Trophoblast cell (in vitro differentiated cells and primary cell): Measurements from ENCODE around the gene MICALL2.

Source experiments
- DNase-seq, 2 donors: peaks; one replicate each; pipeline ENCODE4 v3.0.0-alpha.2; 2016
- H2AFZ ChIP-seq: 2 replicates; pipeline ENCODE4 v1.6.1; 2013; ENCODE audit warnings: low read length, moderate library complexity, mild to moderate bottlenecking; ENCODE audit not compliant: insufficient read depth, poor library complexity
- H2AK5ac ChIP-seq: 2 replicates; pipeline ENCODE4 v1.6.1; 2013; ENCODE audit warnings: mild to moderate bottlenecking, low read length
- H2BK120ac ChIP-seq: 2 replicates; pipeline ENCODE4 v1.6.1; 2013; ENCODE audit warnings: low read length, mild to moderate bottlenecking, moderate library complexity; ENCODE audit not compliant: insufficient read depth, poor library complexity
- H2BK12ac ChIP-seq: 2 replicates; pipeline ENCODE4 v1.6.1; 2013; ENCODE audit warnings: mild to moderate bottlenecking, low read length, moderate library complexity
- H2BK5ac ChIP-seq: 2 replicates; pipeline ENCODE4 v1.6.1; 2013; ENCODE audit warnings: low read length, low read depth, moderate library complexity, mild to moderate bottlenecking; ENCODE audit not compliant: poor library complexity
- H3K14ac ChIP-seq: 2 replicates; pipeline ENCODE4 v1.6.1; 2013; ENCODE audit warnings: mild to moderate bottlenecking, low read length
- H3K18ac ChIP-seq: 2 replicates; pipeline ENCODE4 v1.6.1; 2013; ENCODE audit warnings: mild to moderate bottlenecking, low read length
- H3K23ac ChIP-seq: 2 replicates; pipeline ENCODE4 v1.6.1; 2013; ENCODE audit warnings: low read length
- H3K27ac ChIP-seq: 2 replicates; pipeline ENCODE4 v1.5.1; 2013; ENCODE audit warnings: low read depth, mild to moderate bottlenecking, inconsistent platforms, low read length, moderate library complexity
- H3K27me3 ChIP-seq: 2 replicates; pipeline ENCODE4 v1.6.1; 2013; ENCODE audit warnings: inconsistent platforms, mild to moderate bottlenecking, low read length, moderate library complexity; ENCODE audit not compliant: insufficient read depth
- H3K36me3 ChIP-seq, 2 experiments: 1 replicate in 1 of 2; 2 replicates in 1 of 2; pipeline ENCODE4 v1.6.1; 2013; ENCODE audit warnings: low read length in 2 of 2, mild to moderate bottlenecking in 2 of 2, moderate library complexity in 1 of 2; ENCODE audit not compliant: insufficient read depth in 2 of 2, control insufficient read depth in 1 of 2
- H3K4ac ChIP-seq: 2 replicates; pipeline ENCODE4 v1.6.1; 2013; ENCODE audit warnings: low read depth, mild to moderate bottlenecking, low read length, moderate library complexity
- H3K4me1 ChIP-seq, 2 experiments: 1 replicate in 1 of 2; 2 replicates in 1 of 2; pipeline ENCODE4 v1.6.1; 2013; ENCODE audit warnings: low read length in 2 of 2, mild to moderate bottlenecking in 2 of 2, moderate library complexity in 1 of 2; ENCODE audit not compliant: insufficient read depth in 2 of 2, control insufficient read depth in 1 of 2
- H3K4me2 ChIP-seq: 2 replicates; pipeline ENCODE4 v1.6.1; 2013; ENCODE audit warnings: inconsistent platforms, mild to moderate bottlenecking, low read length, moderate library complexity
- H3K4me3 ChIP-seq: 2 replicates; pipeline ENCODE4 v1.5.1; 2013; ENCODE audit warnings: mild to moderate bottlenecking, low read depth, low read length, inconsistent platforms
- H3K79me1 ChIP-seq: one replicate; pipeline ENCODE4 v1.6.1; 2013; ENCODE audit warnings: low read length
- H3K79me2 ChIP-seq: 2 replicates; pipeline ENCODE4 v1.6.1; 2013; ENCODE audit warnings: low read length, mild to moderate bottlenecking; ENCODE audit not compliant: control insufficient read depth, insufficient read depth, poor library complexity
- H3K9ac ChIP-seq: 2 replicates; pipeline ENCODE4 v1.6.1; 2013; ENCODE audit warnings: mild to moderate bottlenecking, low read length
- H3K9me3 ChIP-seq: 2 replicates; pipeline ENCODE4 v1.6.1; 2013; ENCODE audit warnings: low read depth, mild to moderate bottlenecking, control low read depth, inconsistent platforms, low read length; ENCODE audit not compliant: insufficient read depth
- H4K12ac ChIP-seq: 2 replicates; pipeline ENCODE4 v1.6.1; 2013; ENCODE audit warnings: low read depth, mild to moderate bottlenecking, low read length, moderate library complexity
- H4K8ac ChIP-seq: 2 replicates; pipeline ENCODE4 v1.6.1; 2013; ENCODE audit warnings: low read depth, mild to moderate bottlenecking, low read length, moderate library complexity
- H4K91ac ChIP-seq: one replicate; pipeline ENCODE4 v1.6.1; 2013; ENCODE audit warnings: low read depth, mild to moderate bottlenecking, low read length, moderate library complexity
- WGBS: extraction: QIAGEN DNeasy Blood & Tissue Kit; methylation state at CpG from one replicate; pipeline ENCODE4 v1.1.7; 2013; ENCODE audit warnings: missing lambda C conversion rate; ENCODE audit not compliant: insufficient read length, insufficient coverage; ENCODE audit errors: extremely low coverage; 5-methylcytosine and 5-hydroxymethylcytosine counted together

MICALL2 gene

GRCh38 chr7:1500064-1500807, 41.0 kb upstream of the MICALL2 start:
- H3K4me1 ChIP-seq, result peaks cover 5% of the 10 kb centered on the region in 2 experiments
- no peak overlapping the region for H2AFZ ChIP-seq
- H3K36me3 ChIP-seq, result peaks cover 72% of the 10 kb centered on the region in 2 experiments
- H3K4me2 ChIP-seq, result no peak overlapping the region
- no peak overlapping the region for H3K23ac ChIP-seq
- H2AK5ac ChIP-seq, result no peak overlapping the region
- no peak overlapping the region for H4K91ac ChIP-seq
- no peak overlapping the region for H2BK120ac ChIP-seq
- no peak for DNase-seq
- no CpG with 5 or more reads among the region's 34 CpGs for WGBS
- no peak overlapping the region for H3K4me3 ChIP-seq
- H3K18ac ChIP-seq, result no peak overlapping the region
- H3K4ac ChIP-seq, result no peak overlapping the region
- peaks cover 8% of the 10 kb centered on the region for H3K79me1 ChIP-seq
- H4K12ac ChIP-seq, result no peak overlapping the region
- no peak overlapping the region for H2BK5ac ChIP-seq
- H4K8ac ChIP-seq, result no peak overlapping the region
- H3K14ac ChIP-seq, result no peak overlapping the region
- H3K9me3 ChIP-seq, result no peaks in the 10 kb centered on the region
- peaks cover 9% of the 10 kb centered on the region for H3K79me2 ChIP-seq
- H3K27ac ChIP-seq, result no peak overlapping the region
- no peak overlapping the region for H2BK12ac ChIP-seq
- H3K27me3 ChIP-seq, result no peaks in the 10 kb centered on the region
- no peak overlapping the region for H3K9ac ChIP-seq

DNA sequence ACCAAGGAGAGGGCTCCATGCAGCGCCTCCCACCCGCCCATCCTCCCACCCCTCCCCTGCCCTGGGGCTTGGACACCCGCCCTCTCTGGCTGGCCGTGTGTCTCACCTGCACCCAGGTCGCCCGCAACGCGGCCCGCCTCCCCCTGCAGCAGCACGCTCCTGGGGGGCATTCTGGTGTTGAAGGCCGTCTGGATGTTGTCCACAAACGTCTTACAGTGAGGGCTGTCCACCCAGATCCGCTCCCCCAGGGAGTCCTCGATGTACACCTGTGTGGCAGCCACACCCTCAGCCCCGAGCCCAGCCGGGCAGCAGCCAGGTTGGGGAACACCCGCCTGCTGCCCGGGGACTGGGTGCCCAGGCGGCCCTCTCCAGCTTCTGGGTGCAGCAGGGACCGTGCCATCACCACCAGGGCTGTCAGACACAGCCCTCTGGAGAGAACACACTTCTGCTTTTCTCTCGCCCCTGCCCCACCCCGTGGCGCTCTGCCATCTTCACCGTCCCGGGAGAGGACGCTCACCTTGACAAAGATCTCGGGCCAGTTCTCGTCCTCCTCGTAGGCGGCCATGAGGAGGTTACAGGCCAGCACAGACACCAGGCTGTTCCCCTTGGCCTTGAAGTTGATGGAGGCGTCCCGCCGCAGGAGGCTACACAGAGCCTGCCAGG, 40.2 kb upstream of the MICALL2 start:
- Histone ChIP-seq H3K9me3 (no peaks in the 10 kb centered on the region), H4K12ac (no peak overlapping the region), H3K4me3 (no peak overlapping the region), H2AK5ac (no peak overlapping the region), H2BK120ac (no peak overlapping the region), H3K4me2 (no peak overlapping the region), H3K23ac (no peak overlapping the region), H2BK12ac (no peak overlapping the region), H3K4ac (no peak overlapping the region), H3K79me2 (peaks cover 8% of the 10 kb centered on the region), H3K9ac (no peak overlapping the region), H3K14ac (no peak overlapping the region), H4K8ac (no peak overlapping the region), H3K18ac (no peak overlapping the region), H2AFZ (no peak overlapping the region), H3K79me1 (peaks cover 8% of the 10 kb centered on the region), H3K27me3 (no peaks in the 10 kb centered on the region), H4K91ac (no peak overlapping the region), H3K36me3 (peaks cover 79% of the 10 kb centered on the region in 2 experiments), H2BK5ac (no peak overlapping the region), H3K27ac (no peak overlapping the region), H3K4me1 (peaks cover 5% of the 10 kb centered on the region in 2 experiments)
- WGBS, result no CpG with 5 or more reads among the region's 33 CpGs
- DNase-seq, result no peak

DNA sequence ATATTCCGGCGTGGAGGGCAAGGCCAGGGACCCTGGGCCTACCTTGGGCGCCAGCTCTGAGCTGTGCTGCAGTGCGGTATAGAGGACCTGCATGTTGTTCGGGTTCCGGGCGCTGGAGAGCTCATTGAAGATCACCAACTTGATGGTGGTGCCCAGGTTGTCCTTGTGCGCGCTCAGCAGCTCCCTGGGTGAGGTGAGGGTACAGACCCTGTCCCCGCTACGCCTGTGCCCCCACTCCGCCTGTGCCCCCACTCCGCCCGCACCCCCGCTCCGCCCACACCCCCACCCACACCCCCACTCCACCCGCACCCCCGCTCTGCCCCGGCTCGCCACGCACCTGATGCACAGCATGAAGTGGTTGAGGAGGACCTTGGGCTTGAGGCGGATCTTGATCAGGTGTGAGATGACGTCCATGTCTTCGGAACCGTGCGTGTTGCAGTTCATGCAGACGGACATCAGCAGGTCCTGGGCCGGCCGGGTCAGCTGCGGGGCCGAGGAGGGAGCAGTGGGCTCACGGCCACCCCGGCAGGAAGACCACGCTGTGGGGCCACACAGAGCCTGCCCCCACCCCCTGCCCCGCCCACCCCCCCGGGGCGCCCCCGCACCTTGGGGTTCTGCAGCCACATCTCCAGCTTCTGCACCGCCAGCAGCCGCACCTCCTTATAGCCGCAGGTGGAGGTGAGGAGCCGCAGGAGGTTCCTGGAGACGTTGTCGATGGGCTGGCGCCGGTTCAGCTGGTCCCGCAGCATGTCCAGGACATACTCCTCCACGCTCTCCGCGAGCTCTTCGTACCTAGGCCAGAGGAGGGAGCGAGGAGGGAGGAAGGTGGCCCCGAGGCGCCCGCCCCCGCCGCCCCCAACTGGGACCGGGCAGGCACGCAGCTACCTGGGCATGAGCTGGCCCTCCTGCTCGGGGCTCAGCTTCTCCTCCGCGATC, 39.4 kb upstream of the MICALL2 start:
- Histone ChIP-seq H2AK5ac (no peak overlapping the region), H3K9ac (no peak overlapping the region), H4K12ac (no peak overlapping the region), H3K27ac (no peak overlapping the region), H3K9me3 (no peaks in the 10 kb centered on the region), H3K14ac (no peak overlapping the region), H3K4me1 (peaks cover 5% of the 10 kb centered on the region in 2 experiments), H4K91ac (no peak overlapping the region), H3K79me1 (peaks cover under 1% of the 10 kb centered on the region), H2BK12ac (no peak overlapping the region), H3K79me2 (peaks cover 3% of the 10 kb centered on the region), H3K4me3 (no peak overlapping the region), H2BK5ac (no peak overlapping the region), H3K27me3 (no peaks in the 10 kb centered on the region), H3K18ac (no peak overlapping the region), H3K4ac (no peak overlapping the region), H3K23ac (no peak overlapping the region), H2BK120ac (no peak overlapping the region), H3K4me2 (no peak overlapping the region), H4K8ac (no peak overlapping the region), H2AFZ (no peak overlapping the region), H3K36me3 (peaks cover 87 to 88% of the 10 kb centered on the region in 2 experiments)
- DNase-seq, result no peak
- no CpG with 5 or more reads among the region's 62 CpGs for WGBS

GRCh38 chr7:1497293-1497927, 38.1 kb upstream of the MICALL2 start:
- no peaks in the 10 kb centered on the region for H3K4me1 ChIP-seq
- no peak overlapping the region for H2BK120ac ChIP-seq

More at GRCh38 chr7:1497293-1497927, 38.1 kb upstream of the MICALL2 start:
- no peak overlapping the region for H3K4me3 ChIP-seq
- H2BK12ac ChIP-seq, result no peak overlapping the region
- H4K91ac ChIP-seq, result no peak overlapping the region
- no peak overlapping the region for H4K8ac ChIP-seq
- no peaks in the 10 kb centered on the region for H3K27me3 ChIP-seq
- H3K18ac ChIP-seq, result no peak overlapping the region
- H3K9me3 ChIP-seq, result no peaks in the 10 kb centered on the region
- no peaks in the 10 kb centered on the region for H3K79me1 ChIP-seq
- no peak overlapping the region for H3K9ac ChIP-seq
- peaks cover 87 to 92% of the 10 kb centered on the region in 2 experiments for H3K36me3 ChIP-seq
- no peak overlapping the region for H2AFZ ChIP-seq
- H3K23ac ChIP-seq, result no peak overlapping the region
- no peak overlapping the region for H3K4me2 ChIP-seq
- H4K12ac ChIP-seq, result no peak overlapping the region
- H2BK5ac ChIP-seq, result no peak overlapping the region
- no peak overlapping the region for H2AK5ac ChIP-seq
- no peak overlapping the region for H3K27ac ChIP-seq
- H3K4ac ChIP-seq, result no peak overlapping the region
- H3K14ac ChIP-seq, result no peak overlapping the region
- H3K79me2 ChIP-seq, result no peaks in the 10 kb centered on the region
- DNase-seq, result no peak
- no CpG with 5 or more reads among the region's 37 CpGs for WGBS
